ENCODE measurements around the gene GALNT18.

GALNT18 gene

GRCh38 chr11:11409901-11410300 is 211.9 kb downstream of the GALNT18 start:
- TF ChIP-seq ZNF274 (IDR thresholded peaks at IDR 0.05; ENCODE audit: low read depth, low read length): no peak
- no peak overlapping the region for H3K4me3 ChIP-seq (ENCODE audit: low read length)

- no peak overlapping the region for H3K4me3 ChIP-seq (ENCODE audit: low read length)
- TF ChIP-seq ZNF274 (IDR thresholded peaks at IDR 0.05; ENCODE audit: low read depth, low read length): no peak
These were observed 212.6 kb downstream of the GALNT18 start for GRCh38 chr11:11409224-11409623.

GRCh38 chr11:11408436-11409221 is 213.2 kb downstream of the GALNT18 start:
- no peak for TF ChIP-seq ZNF274 (IDR thresholded peaks at IDR 0.05; ENCODE audit: low read depth, low read length)
- H3K4me3 ChIP-seq (ENCODE audit: low read length): no peak overlapping the region

GRCh38 chr11:11407763-11408084 is 214.1 kb downstream of the GALNT18 start:
- H3K4me3 ChIP-seq (ENCODE audit: low read length): no peak overlapping the region
- no peak for TF ChIP-seq ZNF274 (IDR thresholded peaks at IDR 0.05; ENCODE audit: low read depth, low read length)

- TF ChIP-seq ZNF274 (IDR thresholded peaks at IDR 0.05; ENCODE audit: low read depth, low read length): no peak
- no peak overlapping the region for H3K4me3 ChIP-seq (ENCODE audit: low read length)
These were observed 214.6 kb downstream of the GALNT18 start for GRCh38 chr11:11407065-11407762.

GRCh38 chr11:11406652-11407051 is 215.2 kb downstream of the GALNT18 start:
- no peak overlapping the region for H3K4me3 ChIP-seq (ENCODE audit: low read length)

GRCh38 chr11:11403763-11404725 is 217.8 kb downstream of the GALNT18 start:
- no peak for TF ChIP-seq ZNF274 (IDR thresholded peaks at IDR 0.05; ENCODE audit: low read depth, low read length)
- no peak overlapping the region for H3K4me3 ChIP-seq (ENCODE audit: low read length)

More at GRCh38 chr11:11406652-11407051, 215.2 kb downstream of the GALNT18 start:
- TF ChIP-seq ZNF274 (IDR thresholded peaks at IDR 0.05; ENCODE audit: low read depth, low read length): no peak

- TF ChIP-seq ZNF274 (IDR thresholded peaks at IDR 0.05; ENCODE audit: low read depth, low read length): no peak
- H3K4me3 ChIP-seq (ENCODE audit: low read length): no peak overlapping the region
These were observed 219.8 kb downstream of the GALNT18 start for GRCh38 chr11:11401960-11402535.

- H3K4me3 ChIP-seq (ENCODE audit: low read length): no peak overlapping the region
- no peak for TF ChIP-seq ZNF274 (IDR thresholded peaks at IDR 0.05; ENCODE audit: low read depth, low read length)
These were observed 221.1 kb downstream of the GALNT18 start for GRCh38 chr11:11400635-11401232.

- no peak overlapping the region for H3K4me3 ChIP-seq (ENCODE audit: low read length)
- TF ChIP-seq ZNF274 (IDR thresholded peaks at IDR 0.05; ENCODE audit: low read depth, low read length): no peak
These were observed 221.7 kb downstream of the GALNT18 start for GRCh38 chr11:11400121-11400520.

GRCh38 chr11:11397781-11398180 is 224.0 kb downstream of the GALNT18 start:
- no peak overlapping the region for H3K4me3 ChIP-seq (ENCODE audit: low read length)
- no peak for TF ChIP-seq ZNF274 (IDR thresholded peaks at IDR 0.05; ENCODE audit: low read depth, low read length)

GRCh38 chr11:11397036-11397415 is 224.8 kb downstream of the GALNT18 start:
- H3K4me3 ChIP-seq (ENCODE audit: low read length): no peak overlapping the region
- no peak for TF ChIP-seq ZNF274 (IDR thresholded peaks at IDR 0.05; ENCODE audit: low read depth, low read length)

- no peak overlapping the region for H3K4me3 ChIP-seq (ENCODE audit: low read length)
- no peak for TF ChIP-seq ZNF274 (IDR thresholded peaks at IDR 0.05; ENCODE audit: low read depth, low read length)
These were observed 225.3 kb downstream of the GALNT18 start for GRCh38 chr11:11396301-11397035.
